ENCODE measurements around the gene CCN5.
A peak's percentile ranks its signal among the peaks of the same experiment; 100 is the strongest.

CCN5 gene

GRCh38 chr20:44735816-44736169 lies 20.6 kb downstream of the CCN5 start:
- DNase-seq (ENCODE audit: low read depth in 1 of 2, low spot score in 1 of 2), result no peak

DNA sequence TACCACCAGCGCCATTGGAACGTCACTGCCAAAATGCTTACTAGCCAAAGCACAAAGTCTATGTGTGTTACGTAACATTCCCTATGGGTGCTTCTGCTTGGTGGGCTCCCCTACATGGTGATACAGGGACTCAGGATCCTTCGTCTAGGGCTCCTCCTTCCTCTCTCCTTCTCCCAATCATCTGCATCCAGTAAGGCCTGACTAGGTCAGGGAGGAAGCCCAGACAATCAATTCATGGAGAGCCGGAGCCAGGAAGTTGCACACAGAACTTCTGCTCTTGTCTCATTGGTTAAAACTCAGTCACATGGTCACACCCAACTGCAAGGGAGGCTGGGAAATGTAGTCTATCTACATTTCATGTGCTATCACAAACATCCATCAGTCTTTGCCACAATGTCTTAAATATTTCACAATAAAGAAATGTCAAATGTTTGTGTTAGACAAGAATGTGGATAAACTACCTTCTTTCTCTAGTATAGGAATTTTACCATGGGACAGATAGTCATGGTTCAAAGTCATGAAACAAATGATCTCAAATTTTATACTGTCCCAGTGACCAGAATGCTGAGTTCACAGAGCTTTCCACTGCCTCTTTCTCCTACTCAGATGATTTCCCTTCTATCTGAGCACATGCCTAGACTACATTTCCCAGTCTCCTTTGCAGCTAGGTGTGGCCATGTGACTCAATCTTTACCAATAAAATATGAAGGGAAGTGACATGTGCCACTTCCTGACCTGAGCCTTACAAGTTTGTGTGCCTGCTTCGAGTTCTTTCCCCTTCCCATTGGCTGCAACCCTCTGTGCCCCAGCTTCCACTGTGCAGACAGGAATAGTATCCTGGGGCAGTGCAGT lies 21.2 kb downstream of the CCN5 start:
- DNase-seq (ENCODE audit: low read depth in 1 of 2, low spot score in 1 of 2), result no peak

DNA sequence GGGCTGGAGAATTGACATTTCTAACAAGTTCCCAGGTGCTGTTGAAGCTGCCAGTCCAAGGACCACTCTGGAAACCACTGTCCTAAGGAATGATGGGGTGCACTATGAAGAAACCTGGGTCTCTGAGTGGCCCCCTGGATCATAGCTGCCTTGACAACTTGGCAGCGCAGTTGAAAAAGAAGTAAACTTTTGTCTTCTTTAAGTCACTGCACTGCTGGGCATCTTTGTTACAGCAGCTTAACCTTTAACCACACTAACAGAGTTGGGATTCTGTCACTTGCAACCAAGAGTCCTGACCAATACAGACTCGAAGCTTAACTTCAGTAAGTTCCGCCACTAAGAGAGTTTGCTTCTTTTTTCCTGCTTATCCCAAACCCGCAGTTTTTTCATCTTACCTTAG lies 21.9 kb downstream of the CCN5 start:
- no peak for DNase-seq (ENCODE audit: low read depth in 1 of 2, low spot score in 1 of 2)

DNA sequence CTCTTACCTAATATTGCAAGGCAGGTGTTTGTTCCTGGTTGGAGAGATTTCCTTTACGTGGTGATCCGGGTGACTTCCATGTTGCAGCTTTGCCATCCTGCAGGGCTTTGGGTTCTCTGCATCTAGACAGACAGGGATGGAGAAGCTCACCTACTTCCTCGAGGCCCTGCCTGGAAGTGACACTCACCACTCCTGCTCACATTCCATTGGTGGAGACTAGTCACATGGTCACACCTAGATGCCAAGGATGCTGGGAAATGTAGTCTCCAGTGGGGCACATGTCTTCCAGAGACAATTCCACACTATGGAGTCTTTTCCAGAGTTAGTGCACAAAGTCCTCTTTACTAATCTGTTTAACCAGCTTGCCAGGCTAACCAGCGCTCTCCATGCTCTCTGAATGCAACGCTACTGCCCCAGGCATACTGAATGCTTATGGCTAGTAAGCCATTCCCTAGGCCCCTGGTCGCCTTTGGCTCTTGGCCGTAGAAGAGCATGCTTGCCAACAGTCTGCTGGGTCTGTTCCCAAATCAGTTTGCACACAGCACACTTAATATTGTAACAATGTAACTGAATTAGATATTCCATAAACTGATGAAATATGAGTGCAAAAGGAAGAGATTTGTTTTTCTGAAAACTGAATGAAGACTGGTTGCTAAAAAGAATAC lies 23.8 kb downstream of the CCN5 start:
- no peak for DNase-seq (ENCODE audit: low read depth in 1 of 2, low spot score in 1 of 2)

GRCh38 chr20:44739942-44740341 lies 24.8 kb downstream of the CCN5 start:
- no peak for DNase-seq (ENCODE audit: low read depth in 1 of 2, low spot score in 1 of 2)

- DNase-seq (ENCODE audit: low read depth in 1 of 2, low spot score in 1 of 2), result no peak
Measured at GRCh38 chr20:44742304-44743079, 27.3 kb downstream of the CCN5 start.

DNA sequence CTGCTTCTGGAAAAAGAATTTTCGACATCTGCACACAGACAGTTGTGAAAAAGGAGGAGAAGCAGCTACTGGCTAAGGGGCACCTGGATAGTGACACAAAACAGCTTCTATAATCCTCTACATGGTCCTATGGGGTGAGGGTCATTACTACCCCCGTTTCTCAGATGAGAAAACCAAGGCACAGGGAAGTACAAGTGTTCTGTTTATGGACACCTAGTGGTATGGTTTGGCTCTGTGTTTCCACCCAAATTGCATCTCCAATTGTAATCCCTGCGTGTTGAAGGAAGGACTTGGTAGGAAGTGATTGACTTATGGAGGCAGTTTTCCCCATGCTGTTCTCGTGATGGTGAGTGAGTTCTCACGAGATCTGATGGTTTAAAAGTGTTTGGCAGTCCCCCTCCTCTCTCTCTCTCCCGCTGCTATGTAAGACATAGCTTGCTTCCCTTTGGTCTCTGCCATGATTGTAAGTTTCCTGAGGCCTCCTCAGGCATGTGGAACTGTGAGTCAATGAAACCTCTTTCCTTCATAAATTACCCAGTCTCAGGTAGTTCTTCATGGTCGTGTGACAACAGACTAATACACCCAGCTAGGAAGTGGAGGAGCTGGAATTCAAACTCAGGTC lies 28.0 kb downstream of the CCN5 start:
- no peak for DNase-seq (ENCODE audit: low read depth in 1 of 2, low spot score in 1 of 2)

DNA sequence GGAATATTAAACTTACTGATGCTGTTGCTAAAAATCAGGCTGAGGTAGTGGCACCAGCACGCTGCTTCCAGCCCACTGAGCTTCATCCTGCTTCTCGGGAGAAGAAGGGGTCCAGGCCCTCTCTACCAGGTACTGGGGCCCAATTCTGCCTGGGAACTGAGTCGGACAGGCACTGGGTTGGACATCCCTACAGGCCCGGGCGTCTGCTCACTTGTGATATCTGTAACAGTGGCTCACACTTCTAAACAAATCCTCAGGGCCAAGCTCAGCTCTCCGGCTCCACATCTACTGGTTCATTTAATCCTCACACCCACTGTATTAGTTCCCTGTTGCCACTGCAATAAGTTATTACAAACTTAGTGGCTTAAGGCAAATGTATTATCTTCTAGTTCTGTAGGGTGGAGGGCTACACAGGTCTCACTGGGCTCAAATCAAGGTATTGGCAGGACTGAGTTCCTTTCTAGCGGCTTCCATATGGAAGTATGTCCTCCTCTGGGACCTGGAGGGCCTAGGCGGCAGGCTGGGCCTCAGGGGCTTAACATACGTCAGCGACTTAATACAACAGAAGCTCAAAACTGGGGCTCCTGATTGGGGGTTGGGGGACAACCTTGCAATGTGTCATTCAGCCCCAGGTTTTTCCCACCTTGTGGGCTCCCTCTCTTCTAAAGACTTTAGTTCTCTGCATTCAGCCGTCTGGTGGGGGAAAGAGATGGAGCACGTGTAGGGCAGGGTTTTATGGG lies 28.9 kb downstream of the CCN5 start:
- no peak for DNase-seq (ENCODE audit: low read depth in 1 of 2, low spot score in 1 of 2)

GRCh38 chr20:44745122-44745597 lies 30.0 kb downstream of the CCN5 start:
- no peak for DNase-seq (ENCODE audit: low read depth in 1 of 2, low spot score in 1 of 2)

- peak in 1 of 2 donors; percentile 6 for DNase-seq (ENCODE audit: low read depth in 1 of 2, low spot score in 1 of 2)
Measured at GRCh38 chr20:44745598-44746366, 30.6 kb downstream of the CCN5 start, which contains the start of gene KCNK15. Gene KCNK15 (plus strand): TSS chr20:44745865. CDS start chr20:44745911, 46 bp downstream.

GRCh38 chr20:44746367-44747165 lies 31.4 kb downstream of the CCN5 start:
- no peak for DNase-seq (ENCODE audit: low read depth in 1 of 2, low spot score in 1 of 2)

GRCh38 chr20:44747166-44748004 lies 32.2 kb downstream of the CCN5 start:
- peak; percentile 22 to 27 for DNase-seq (ENCODE audit: low read depth in 1 of 2, low spot score in 1 of 2)

DNA sequence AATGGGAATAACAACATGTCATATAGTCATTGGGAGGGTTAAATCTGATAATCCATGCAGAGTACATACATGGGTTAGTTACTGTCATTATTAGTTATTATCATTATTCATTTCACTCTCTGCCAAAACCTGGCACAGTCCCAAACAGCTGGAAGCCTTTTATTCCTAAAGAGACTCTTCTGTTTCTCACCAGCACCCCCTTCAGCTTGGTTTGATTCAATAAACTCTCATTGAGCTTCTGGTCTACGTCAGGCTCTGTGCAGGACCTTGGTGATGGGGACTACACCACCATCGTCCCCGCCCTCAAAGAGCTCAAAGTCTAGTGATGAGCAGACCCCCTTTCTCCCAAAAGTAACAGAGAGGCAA lies 32.8 kb downstream of the CCN5 start:
- DNase-seq (ENCODE audit: low read depth in 1 of 2, low spot score in 1 of 2), result no peak

GRCh38 chr20:44750081-44750805 lies 35.1 kb downstream of the CCN5 start:
- DNase-seq (ENCODE audit: low read depth in 1 of 2, low spot score in 1 of 2), result no peak

- no peak for DNase-seq (ENCODE audit: low read depth in 1 of 2, low spot score in 1 of 2)
Measured at GRCh38 chr20:44752099-44752931, 37.1 kb downstream of the CCN5 start.

DNA sequence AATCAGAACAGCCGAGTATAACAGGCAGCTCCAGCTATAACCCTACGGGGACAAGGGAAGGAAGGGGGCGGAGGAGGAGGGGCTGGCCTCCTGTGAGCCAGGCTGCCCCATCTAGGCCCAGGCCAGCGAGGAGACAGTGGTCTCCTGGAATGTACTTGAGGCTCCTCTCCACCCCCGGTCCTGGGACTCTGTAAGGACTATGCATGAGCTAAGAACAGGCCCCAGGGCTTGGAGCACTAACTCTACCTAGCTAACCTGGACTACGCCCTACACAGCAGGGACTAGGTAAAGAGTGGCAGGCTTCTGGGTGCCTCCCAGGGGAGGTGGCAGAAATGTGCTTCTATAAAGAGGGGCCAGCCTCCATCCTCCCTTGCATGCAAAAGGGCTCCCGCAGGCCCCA lies 39.4 kb downstream of the CCN5 start:
- no peak for DNase-seq (ENCODE audit: low read depth in 1 of 2, low spot score in 1 of 2)

Data from activated T-helper 1 cell treated with anti-CD3 and anti-CD28 coated beads, Interleukin-2, amount 50 U/mL, for 16 hours (primary cell).